SK-N-SH (cell line): ENCODE results near the gene NOXA1.

ENCODE experiments used
- FOSL2 ChIP-seq: IDR thresholded peaks from 2 replicates; pipeline ENCODE4 v1.4.0; 2012; ENCODE audit warnings: low read depth, mild to moderate bottlenecking, moderate library complexity, borderline replicate concordance
- GABPA ChIP-seq: IDR thresholded peaks from 2 replicates; pipeline ENCODE4 v1.4.0; 2012; ENCODE audit warnings: low read depth, mild to moderate bottlenecking
- POLR2AphosphoS5 ChIP-seq: IDR thresholded peaks from 2 replicates; pipeline ENCODE4 v1.6.1; 2012; ENCODE audit warnings: low read depth, low read length
- RAD21 ChIP-seq: IDR thresholded peaks from 2 replicates; pipeline ENCODE4 v1.6.1; 2012; ENCODE audit warnings: mild to moderate bottlenecking, low read length
- RXRA ChIP-seq: IDR thresholded peaks from 2 replicates; pipeline ENCODE4 v1.4.0; 2012; ENCODE audit warnings: low read depth, mild to moderate bottlenecking, borderline replicate concordance
- TF ChIP-seq, protein P1 (sequence below): fragments of 200-600 bp; sonication (generic); IDR thresholded peaks from 2 replicates; pipeline ENCODE4 v1.6.1; 2017; ENCODE audit warnings: antibody characterized with exemption, mild to moderate bottlenecking, moderate library complexity
- TF ChIP-seq, protein P2 (sequence below): IDR thresholded peaks from 2 replicates; pipeline ENCODE4 v1.4.0; 2012; ENCODE audit warnings: low read depth

DNA sequence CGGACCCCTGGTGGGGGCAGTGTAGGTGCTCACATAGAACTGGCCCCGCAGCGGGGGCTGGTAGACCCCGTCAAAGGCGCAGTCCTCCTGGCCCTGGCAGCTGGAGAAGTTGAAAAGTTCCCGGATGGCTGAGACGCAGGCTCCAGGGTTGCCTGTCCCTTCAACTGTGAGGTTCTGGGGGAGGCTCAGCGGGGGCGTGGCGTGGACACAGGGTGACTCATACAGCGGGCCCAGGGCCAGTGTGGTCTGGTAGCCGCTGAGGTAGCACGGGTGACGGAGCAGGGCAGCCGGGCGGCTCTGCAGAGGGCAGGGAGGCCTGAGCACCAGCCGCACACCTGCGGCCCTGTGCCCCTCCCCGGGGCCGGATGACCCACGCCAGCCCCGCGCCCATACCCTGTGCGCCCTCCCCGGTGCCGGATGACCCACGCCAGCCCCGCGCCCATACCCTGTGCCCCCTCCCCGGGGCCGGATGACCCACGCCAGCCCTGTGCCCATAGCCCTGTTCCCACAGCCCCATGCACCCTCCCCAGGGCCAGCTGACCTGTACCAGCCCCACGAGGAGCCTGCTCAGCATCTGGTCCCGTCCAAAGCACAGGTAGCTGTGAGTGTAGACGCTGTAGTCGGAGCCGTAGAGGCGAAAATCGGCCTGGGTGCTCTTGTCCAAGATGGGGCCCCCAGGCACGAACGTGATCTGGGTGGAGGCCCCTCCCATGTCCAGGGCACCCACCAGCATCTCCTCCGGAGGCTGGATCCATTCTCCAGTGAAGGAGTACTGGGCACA lies 13.0 kb downstream of the NOXA1 start:
- TF ChIP-seq RXRA: no peak
- TF ChIP-seq, protein P1, sequence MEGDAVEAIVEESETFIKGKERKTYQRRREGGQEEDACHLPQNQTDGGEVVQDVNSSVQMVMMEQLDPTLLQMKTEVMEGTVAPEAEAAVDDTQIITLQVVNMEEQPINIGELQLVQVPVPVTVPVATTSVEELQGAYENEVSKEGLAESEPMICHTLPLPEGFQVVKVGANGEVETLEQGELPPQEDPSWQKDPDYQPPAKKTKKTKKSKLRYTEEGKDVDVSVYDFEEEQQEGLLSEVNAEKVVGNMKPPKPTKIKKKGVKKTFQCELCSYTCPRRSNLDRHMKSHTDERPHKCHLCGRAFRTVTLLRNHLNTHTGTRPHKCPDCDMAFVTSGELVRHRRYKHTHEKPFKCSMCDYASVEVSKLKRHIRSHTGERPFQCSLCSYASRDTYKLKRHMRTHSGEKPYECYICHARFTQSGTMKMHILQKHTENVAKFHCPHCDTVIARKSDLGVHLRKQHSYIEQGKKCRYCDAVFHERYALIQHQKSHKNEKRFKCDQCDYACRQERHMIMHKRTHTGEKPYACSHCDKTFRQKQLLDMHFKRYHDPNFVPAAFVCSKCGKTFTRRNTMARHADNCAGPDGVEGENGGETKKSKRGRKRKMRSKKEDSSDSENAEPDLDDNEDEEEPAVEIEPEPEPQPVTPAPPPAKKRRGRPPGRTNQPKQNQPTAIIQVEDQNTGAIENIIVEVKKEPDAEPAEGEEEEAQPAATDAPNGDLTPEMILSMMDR: no peak
- TF ChIP-seq GABPA: no peak
- peak; percentile 88 for TF ChIP-seq FOSL2
- TF ChIP-seq RAD21: no peak
- no peak for TF ChIP-seq POLR2AphosphoS5
- TF ChIP-seq, protein P2, sequence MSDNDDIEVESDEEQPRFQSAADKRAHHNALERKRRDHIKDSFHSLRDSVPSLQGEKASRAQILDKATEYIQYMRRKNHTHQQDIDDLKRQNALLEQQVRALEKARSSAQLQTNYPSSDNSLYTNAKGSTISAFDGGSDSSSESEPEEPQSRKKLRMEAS: peak; percentile 34; the same call in 1 of the 2 replicates
